ENCODE data around the gene LYSMD4. TPM values are rescaled to one million over a fixed set of nuclear protein-coding genes. Genes with fewer than 3 reads are reported as not detected.

LYSMD4 gene
- total RNA-seq, 1 donor, result 9.7 TPM

GRCh38 chr15:99707473-99708270 is 25.6 kb downstream of the LYSMD4 start:
- no peak for DNase-seq (ENCODE audit: low read depth in 2 of 3, low spot score in 2 of 3)

GRCh38 chr15:99706557-99707303 is 26.5 kb downstream of the LYSMD4 start:
- no peak for DNase-seq (ENCODE audit: low read depth in 2 of 3, low spot score in 2 of 3)

- DNase-seq (ENCODE audit: low read depth in 2 of 3, low spot score in 2 of 3), result peak; percentile 39 to 91 (median 73)
Observed at GRCh38 chr15:99704444-99704838, 28.8 kb downstream of the LYSMD4 start.

- peak in 2 of 3 donors; percentile 76 to 91 for DNase-seq (ENCODE audit: low read depth in 2 of 3, low spot score in 2 of 3)
Observed at GRCh38 chr15:99703603-99704443, 29.4 kb downstream of the LYSMD4 start.

- DNase-seq (ENCODE audit: low read depth in 2 of 3, low spot score in 2 of 3), result peak in 2 of 3 donors; percentile 7 to 61
Observed at GRCh38 chr15:99702895-99703602, 30.2 kb downstream of the LYSMD4 start.

GRCh38 chr15:99696096-99696495 is 37.1 kb downstream of the LYSMD4 start:
- DNase-seq (ENCODE audit: low read depth in 2 of 3, low spot score in 2 of 3), result no peak

GRCh38 chr15:99692825-99693224 is 40.4 kb downstream of the LYSMD4 start:
- no peak for DNase-seq (ENCODE audit: low read depth in 2 of 3, low spot score in 2 of 3)

- peak in 1 of 3 donors; percentile 5 for DNase-seq (ENCODE audit: low read depth in 2 of 3, low spot score in 2 of 3)
Observed at GRCh38 chr15:99686290-99686689, 46.9 kb downstream of the LYSMD4 start.

GRCh38 chr15:99683000-99683670 is 50.1 kb downstream of the LYSMD4 start:
- DNase-seq (ENCODE audit: low read depth in 2 of 3, low spot score in 2 of 3), result peak in 1 of 3 donors; percentile 3

GRCh38 chr15:99682455-99682854 is 50.8 kb downstream of the LYSMD4 start:
- DNase-seq (ENCODE audit: low read depth in 2 of 3, low spot score in 2 of 3), result no peak

- DNase-seq (ENCODE audit: low read depth in 2 of 3, low spot score in 2 of 3), result no peak
Observed at GRCh38 chr15:99681990-99682389, 51.2 kb downstream of the LYSMD4 start.

GRCh38 chr15:99680276-99680675 is 53.0 kb downstream of the LYSMD4 start:
- DNase-seq (ENCODE audit: low read depth in 2 of 3, low spot score in 2 of 3), result no peak

- DNase-seq (ENCODE audit: low read depth in 2 of 3, low spot score in 2 of 3), result no peak
Observed at GRCh38 chr15:99677540-99678134, 55.6 kb downstream of the LYSMD4 start.

Small RNAs within 50 kb of the gene (small RNA-seq; reads per million reads assigned to genes)
- not detected for gene RF00019

Other genes with a start within 250 kb of the LYSMD4 start
- 15.1 TPM for gene MEF2A, start 167.5 kb downstream of the LYSMD4 start, total RNA-seq